ENCODE data around the gene LCA5.

- TF ChIP-seq CTCF (IDR thresholded peaks at IDR 0.05) (peak; percentile 33 to 69 (median 52)), POLR2A (IDR thresholded peaks at IDR 0.05) (no peak), EP300 (IDR thresholded peaks at IDR 0.05) (peak in 2 of 4 donors; percentile 38 to 58), POLR2AphosphoS5 (IDR thresholded peaks at IDR 0.05) (peak; percentile 47 to 71)
Measured at GRCh38 chr6:79544939-79545450, 7.8 kb upstream of the LCA5 start.
